HG03060 (cell line): ENCODE data around the gene ZNF70.

Experiments
- ATAC-seq: cut with Tn5 transposase; IDR thresholded peaks from one replicate; pipeline ENCODE4 v1.9.1; 2021; ENCODE audit warnings: low read depth, moderate number of reproducible peaks; ENCODE audit not compliant: unreplicated experiment

The ZNF70 gene

DNA sequence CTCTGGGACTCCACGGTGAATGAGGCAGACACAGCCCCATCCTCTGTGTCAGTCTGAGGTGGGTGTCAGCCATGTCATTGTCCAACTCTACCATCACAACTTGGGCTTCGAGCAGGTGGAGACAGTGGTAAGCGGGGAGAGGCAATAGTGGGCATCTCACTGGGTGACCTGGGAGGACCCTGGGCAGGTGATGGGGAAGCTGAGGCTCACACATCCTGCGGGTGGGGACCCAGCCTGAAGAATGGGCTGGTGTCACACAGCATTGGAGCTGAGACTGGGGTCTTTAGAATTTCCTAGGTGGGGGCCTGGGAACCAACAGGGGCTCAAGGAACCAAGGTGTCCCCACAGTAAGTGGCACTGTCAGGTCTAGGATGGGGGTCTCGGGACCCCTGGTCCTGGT is 28.8 kb upstream of the ZNF70 start:
- ATAC-seq = no peak

DNA sequence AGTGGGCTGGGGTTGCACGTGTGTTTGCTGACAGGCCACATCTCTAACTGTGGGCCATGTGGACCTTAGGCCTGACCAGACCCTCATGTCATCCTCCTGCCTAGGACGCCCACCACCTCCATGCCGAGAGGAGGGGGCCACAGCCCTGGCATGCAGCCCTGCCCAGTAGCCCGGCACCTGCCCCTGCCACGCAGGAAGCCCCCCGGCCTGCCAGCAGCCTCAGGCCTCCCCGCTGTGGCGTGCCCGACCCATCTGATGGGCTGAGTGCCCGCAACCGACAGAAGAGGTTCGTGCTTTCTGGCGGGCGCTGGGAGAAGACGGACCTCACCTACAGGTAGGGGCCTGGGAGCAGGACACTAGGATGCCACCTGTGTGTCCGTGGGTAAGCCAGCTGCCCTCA is 28.2 kb upstream of the ZNF70 start:
- ATAC-seq = no peak

DNA sequence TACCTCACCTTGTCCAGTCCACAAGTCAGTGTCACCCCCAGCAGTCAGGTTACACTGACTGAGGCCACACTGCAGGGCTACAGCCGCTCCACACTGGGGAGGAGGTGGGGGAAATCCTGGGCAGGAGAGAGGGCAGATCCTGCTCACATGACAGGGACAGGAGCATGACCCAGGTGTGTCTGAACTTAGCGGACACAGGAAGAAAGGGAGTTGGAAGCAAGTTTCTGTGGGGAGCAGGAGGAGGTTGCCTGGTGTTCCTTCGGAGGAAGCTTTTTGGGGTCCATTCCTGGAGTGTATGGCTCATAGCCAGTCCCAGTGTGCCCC is 27.6 kb upstream of the ZNF70 start:
- ATAC-seq = no peak

DNA sequence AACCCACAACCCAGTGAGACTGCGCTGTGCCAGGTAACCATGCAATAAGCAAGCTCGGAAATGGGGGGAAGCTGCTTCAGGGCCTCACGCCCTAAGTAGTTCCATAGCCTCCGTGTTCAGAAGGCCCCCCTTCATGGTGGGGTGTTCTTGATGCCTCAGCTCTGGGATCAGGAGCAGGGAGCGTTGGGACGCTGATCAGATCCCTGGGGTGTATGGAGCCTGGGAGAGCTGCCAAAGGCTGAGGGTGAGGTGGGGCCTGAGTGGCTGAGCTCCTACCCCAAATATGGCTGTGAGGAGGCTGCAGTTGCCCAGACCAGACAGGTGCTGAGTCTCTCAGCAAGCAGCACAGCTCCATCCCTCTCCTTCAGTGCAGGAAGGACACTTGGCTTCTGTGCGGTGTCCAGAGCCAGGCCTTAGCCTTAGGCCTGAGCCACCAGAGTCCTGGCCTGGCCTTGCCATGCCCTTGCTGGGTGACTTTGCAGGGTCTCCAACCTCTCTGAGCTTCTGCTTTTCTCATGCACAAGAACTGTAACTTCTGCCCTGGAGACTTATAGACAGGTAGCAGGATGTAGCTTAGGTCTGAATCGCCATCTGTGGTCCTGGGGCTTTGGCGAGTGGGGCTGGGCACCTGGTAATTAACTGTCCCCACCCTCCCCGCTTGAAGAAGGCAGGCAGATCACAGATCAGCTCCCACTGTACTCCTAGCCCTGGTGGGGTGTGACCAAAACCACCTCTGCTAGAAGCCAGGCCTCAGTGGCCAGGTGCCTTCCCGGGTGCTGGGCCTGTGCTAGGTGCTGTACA is 27.1 kb upstream of the ZNF70 start:
- ATAC-seq = no peak

DNA sequence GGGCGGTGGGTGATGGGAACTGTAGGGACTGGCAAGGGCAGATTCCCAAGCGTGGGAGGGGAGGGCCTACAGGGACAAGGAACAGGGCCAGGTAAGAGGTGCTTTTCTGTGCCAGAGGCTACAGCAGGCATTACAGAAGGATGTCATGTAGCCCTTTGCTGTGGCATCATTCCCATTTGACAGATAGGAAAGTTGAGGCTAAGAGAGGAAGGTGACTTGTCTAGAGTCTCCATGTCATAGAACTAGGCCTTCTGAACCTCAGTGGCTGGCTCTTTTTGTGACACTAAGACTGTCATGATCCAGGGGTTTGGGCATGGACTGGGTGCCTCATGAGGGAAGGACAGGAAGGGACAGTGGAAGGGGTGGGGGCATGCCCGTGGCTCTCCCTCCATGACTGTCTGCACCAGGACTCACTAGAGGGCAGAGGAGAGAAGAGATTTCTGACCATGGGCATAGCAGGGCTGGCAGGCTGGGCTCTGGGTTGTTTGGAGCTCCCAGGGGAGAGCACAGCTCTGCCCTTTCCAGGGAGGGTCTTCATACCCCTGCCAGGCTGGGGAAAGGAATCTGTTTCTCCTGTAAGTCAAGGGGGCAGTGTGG is 25.0 kb upstream of the ZNF70 start:
- ATAC-seq = no peak

DNA sequence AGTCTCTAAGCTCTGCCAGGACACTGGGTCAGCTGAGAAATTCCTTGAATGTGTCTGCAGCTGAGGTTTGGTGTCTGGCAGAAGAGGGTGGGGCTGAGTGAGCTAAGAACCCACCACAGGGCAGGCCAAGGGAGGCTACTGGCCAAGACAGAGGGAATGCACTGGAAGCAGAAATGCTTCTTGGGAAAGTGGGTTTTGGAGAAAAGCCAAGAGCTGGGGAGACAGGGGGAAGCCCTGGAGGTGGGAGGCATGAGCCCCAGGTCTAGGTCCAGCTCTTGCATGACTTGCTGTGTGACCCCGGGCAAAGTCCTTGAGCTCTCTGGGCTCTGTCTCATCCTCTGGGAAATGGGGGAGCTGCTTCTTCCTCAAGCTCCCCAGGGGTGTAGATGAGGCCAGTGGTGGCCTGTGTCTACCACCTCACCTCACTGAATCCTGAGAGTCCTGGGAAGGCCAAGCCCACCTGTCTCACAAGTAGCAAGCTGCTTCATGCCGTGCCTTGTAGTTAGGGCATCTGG is 24.1 kb upstream of the ZNF70 start:
- ATAC-seq = no peak

DNA sequence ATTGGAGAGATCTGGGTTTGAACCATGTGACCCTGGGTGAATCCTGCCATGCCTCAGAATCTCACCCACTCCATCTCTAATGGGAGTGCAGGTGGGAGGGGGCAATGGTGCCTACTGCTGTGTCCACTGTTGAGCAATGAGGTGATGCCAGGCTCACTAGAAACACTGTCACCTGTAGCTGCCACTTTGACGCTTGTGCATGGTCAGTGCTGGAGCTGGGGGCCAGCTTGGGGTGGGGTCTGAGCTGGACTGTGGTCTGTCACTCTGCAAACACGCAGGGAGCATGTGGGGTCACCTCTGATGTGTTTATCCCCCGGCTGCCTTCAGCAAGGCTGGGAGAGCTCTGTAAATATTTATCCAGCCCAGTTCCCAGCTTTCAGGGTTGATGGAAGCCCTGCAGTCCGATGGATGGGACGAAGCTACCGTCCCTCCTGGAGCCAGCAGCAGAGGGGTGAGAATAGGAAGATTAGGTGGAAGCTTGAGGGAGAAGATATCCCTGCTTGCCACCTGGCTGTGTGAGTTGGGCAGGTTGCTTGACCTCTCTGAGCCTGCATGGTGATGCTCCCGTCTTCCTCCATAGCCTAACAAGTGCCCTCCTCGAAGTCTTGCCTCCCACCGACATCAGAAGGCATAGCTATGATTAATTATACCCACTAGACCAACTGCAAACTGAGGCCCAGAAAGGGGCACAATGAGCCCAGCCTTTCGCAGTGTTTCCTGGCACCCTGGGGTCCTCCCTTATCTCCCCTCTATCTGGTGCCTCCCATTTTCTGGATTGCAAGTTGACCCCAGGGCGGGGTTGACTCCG is 23.4 kb upstream of the ZNF70 start:
- no peak for ATAC-seq

DNA sequence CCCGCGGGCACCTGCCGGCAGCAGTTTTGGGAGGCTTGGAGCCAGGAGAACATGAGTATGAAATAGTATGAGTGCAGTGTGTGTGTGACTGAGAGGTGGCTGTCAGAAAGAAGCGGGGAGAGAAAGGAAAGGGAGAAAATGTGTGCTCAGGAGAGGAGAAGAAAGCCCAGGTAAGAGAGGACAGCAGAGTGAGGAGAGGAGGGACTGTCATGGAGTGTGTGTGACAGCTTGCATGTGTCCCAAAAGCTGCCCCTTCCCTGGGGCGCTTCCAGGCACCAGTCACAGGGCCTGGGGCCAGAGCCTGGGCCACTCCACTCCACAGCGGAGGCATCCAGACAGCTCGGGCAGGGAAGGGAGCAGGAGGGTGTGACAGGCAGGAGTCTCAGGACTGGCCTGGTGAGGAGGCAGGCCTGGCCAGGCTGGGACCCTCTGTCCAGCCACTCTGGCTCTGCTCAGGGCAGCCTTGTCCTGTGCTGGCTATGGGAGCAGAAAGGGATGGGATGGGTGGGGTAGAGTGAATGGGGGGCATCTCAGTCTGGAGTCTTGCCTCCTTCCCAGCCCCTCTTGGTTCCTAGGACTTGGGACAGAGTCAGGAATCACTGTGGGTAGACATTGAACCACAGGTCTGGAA is 22.7 kb upstream of the ZNF70 start:
- no peak for ATAC-seq

DNA sequence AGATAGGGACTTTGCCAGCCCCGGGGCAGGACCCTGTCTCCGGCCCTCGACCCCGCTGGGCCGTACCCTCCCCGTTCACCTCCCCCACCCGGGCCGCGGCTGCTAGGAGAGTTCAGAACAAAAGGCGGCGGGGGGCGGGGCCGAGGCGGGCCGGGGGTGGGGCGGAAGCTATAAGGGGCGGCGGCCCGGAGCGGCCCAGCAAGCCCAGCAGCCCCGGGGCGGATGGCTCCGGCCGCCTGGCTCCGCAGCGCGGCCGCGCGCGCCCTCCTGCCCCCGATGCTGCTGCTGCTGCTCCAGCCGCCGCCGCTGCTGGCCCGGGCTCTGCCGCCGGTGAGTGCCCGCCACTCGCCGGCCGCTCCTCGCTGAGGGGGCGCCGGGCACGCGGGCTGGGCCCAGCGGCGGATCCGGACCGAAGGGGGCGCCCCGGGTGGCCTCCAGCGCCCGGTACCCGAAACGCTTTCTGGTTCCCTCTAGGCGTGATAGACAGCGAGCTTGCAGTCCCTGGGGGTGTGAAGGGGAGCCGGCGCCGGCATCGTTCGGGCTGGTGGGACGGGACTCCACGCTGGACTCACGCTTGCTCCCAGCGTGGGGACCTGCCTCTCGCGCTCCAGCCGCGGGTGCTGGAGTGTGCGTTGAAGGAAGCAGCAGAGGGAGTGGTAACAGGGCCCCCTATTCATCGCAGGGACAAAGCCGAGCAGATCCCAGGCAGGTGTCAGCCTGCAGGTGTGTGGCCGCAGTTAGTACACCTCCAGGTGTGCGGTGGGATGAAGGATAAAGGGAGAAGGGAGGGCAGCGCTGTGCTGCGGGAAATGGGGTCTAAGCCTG is 21.9 kb upstream of the ZNF70 start, which contains the start of gene MMP11:
Gene MMP11 (plus strand): TSS at position 201 of the 825 bp plus-strand sequence. CDS start 22 bp downstream, at position 223.
- ATAC-seq = no peak

DNA sequence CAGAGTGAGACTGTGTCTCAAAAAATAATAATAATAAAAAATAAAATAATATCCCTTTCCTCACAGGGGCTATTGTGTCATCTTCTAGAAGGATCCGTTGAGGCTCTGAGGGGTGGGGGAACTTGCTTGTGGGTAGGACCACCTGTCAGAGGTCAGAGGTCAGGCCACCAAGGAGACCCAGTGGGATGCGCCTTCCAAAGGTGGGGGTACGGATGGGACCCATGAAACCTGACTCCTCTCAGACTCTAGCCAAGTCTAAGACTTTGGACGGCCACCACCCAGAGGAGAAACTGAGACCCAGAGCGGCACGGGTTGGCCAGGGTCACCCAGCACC is 21.4 kb upstream of the ZNF70 start:
- ATAC-seq = no peak

DNA sequence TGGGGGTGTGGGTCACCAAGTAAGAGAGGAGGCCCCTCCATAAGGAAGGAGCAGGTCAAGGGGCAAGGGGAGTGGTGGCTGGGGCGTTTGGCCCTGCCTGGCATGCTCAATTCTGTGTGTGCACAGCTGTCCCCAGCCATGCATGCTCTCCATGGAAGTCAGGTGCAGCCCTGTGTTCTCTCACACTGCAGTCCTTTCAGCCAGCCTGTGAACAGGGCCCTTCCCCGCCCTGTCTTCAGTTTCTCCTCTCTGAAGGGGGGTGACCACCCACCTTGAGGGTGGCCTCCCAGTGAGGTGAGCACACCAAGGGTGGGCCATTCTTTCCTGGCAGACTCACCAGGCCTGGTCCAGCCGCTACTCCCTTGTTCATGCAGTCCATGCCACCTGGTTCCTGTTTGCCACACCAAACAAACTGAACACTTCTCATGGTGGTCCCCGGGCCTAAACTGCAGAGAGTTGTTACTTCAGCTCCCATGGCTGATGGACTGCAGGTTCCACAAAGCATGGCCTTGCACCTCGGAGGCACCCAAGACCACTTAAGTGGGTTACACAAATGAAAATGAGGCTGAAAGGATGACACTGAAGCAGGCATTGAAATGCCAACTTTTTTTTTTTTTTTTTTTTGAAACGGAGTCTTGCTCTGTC is 18.5 kb upstream of the ZNF70 start:
- ATAC-seq = no peak

DNA sequence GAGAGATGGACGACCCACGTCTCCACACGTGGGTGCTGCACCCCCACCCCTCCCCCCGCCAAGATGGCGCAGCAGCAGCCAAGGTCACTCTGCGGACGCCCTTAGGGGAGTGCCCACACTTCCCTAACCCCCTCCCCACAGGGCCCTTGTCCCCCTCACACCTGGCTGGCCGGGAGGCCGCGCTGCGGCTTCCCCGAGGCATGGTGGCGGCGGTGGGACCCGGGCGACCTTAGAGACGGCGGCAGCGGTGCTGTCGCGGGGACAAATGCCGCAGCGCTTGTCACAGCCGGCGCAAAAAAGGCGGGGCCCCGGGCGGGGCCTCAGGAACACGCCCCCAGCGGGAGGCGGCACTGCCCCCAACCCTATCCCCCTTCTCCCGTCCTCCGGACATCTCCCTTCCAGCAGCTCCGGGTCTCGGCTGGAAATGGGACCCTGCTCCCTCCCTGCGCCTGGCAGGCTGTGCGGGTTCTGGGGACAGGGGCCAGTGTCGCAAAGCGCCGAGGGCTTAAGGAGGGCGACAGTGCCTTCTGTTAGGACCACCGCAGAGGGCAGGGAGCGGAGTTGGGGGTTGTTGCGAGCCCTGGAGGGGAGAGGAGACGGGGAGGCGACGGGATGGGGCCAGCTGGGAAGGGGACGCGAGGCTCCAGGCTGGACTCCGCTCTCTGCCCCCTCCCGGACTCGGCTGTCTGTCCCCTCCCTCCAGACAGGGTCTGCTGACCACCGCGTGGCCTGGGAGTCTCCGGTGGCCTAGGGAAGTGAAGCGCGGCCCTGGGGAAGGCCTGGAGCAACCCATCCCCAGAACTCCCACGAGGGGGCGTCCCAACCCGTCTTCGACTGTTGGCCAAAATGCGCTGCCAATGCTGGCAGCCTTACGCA is 17.0 kb upstream of the ZNF70 start, which contains the start of gene CHCHD10:
Gene CHCHD10 (minus strand): TSS at position 300 of the 876 bp plus-strand sequence. CDS start 98 bp downstream, at position 202.
- no peak for ATAC-seq

DNA sequence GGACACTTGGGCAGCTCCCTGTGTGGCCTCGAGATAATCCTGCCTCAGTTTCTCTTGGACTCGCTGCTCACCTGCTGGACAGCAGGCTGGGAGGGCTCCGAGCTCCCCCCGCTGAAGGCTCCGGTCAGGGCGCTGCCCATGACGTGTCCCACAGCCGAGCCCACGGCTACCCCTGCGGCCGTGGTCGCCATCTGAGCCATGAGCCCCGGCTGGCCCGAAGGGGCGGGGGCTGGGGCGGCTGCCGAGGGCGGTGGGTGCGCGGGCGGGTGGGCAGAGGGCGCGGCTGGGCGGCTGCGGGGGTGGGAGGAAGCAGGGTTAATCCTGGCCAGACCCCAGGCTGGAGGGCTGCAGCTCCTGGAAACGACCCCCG is 16.4 kb upstream of the ZNF70 start:
- no peak for ATAC-seq

DNA sequence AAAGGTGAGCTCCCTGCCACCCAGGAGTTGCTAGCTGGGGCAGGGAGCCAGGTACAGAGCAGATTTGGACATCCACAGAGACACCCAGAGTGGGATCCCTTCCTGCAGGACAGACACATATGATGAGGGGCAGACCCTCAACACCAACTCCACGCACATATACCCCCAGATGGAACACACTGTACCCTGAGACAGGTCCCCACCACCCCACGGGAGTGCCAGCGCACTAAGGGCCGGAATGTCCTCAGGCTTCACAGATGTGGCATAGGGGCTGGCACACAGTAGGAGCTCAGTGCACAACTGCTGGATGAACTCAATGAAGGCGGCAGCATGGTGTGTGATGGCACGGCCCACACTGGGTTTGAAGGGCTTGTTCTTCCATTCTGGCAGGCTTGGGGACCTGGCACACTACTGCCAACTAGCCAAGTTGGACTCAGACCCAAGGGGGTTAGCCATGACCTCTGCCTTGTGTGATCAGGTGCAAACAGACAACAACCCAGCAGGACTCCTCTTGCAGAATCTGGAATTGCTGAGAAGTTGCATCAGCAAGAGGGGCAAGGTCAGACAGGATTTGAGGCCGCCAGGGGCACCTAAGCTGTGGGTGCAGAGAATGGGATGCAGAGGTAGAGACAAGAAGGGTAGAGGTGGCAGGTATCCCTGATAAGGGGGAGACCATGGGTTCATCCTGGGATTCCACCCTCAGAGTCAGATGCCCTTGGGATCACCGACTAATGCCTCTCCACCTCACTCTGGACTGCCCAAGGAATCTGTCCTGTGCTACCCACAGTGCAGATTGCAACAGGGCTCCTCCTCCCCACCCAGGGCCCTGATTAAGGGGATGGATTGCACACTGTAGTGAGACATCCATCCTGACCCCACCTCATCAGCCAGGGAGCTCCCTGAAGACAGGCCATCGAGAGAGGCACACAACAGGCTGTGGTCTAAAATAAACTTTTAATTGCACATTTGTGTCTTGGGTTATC is 14.3 kb upstream of the ZNF70 start:
- ATAC-seq = no peak

DNA sequence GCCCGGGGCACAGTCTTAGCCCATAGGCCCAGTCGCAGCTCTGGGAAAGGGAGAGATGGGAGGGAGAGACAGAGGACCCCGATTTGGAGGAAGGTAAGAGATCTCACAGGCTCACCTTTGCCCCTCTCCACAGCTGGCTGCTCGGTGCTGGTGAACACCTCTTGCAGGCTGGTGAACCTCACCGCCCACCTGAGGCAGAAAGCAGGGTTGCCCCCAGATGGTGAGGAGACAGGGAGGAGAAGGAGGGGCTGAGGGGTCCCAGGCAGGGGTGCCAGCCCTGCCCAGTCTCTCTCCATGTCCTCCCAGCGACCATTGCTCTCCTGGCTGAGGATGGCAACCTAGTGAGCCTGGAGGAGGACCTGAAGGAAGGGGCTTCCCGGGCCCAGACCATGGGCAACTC is 13.0 kb upstream of the ZNF70 start:
- no peak for ATAC-seq

DNA sequence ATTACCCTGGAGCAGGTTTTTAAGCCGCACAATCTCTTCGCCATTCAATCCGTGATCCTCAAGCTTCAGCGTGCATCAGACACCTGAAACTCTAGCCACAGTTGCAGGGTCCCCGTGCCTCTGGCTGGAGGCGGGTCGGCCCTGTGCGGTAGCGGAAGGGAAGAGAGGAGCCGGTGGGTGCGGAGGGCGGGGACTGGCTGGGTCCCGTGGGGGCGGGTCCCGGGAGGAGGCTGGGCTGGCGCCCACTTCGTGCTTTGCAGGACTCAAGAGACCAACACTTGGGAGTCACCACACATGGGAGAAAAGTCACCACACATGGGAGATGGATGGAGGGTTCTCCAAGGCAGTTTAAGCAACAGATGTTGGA is 12.7 kb upstream of the ZNF70 start:
- no peak for ATAC-seq

DNA sequence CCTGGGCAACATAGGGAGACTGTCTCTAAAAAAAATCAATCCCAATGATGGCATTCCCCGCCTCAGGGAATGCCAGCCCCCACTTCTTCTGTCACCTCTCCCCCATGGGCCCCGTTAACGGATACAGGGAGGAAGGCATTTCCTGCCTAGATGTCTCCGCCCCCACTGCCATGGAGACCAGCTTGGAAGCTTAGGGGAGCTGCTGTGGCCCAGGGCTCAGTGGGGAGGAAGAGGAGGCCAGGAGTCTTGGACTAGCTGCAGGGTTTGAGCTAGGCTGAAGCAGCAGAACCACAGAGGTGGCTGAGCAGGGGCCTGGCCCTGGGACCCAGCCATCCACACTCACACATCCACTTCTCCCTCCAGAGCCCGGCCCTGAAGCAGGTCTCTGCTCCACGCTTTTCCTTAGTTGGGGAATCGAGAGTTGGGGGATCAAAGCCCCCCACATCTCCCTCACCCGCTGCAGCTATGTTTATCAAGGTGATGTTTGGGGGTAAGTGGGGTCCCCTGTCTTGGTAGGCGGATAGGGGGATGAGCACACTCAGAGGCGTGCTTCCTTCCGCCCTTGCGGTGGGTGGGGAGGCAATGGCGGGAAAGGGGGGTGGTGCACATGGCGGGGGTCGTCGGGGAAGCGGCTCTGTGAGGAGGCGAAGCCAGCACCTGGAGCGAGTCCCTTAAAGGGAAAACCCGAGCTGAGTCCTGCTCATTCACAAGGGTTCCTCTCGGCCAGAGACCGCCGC is 12.1 kb upstream of the ZNF70 start, which contains the start of gene C22orf15:
Gene C22orf15 (plus strand): TSS at position 149 of the 737 bp plus-strand sequence. CDS start 317 bp downstream, at position 466.
- ATAC-seq = no peak
